ENCODE results near the gene SULT2B1. TPM values are rescaled to one million over a fixed set of nuclear protein-coding genes. Genes with fewer than 3 reads are reported as not detected.

Gene SULT2B1
- total RNA-seq: not detected

DNA sequence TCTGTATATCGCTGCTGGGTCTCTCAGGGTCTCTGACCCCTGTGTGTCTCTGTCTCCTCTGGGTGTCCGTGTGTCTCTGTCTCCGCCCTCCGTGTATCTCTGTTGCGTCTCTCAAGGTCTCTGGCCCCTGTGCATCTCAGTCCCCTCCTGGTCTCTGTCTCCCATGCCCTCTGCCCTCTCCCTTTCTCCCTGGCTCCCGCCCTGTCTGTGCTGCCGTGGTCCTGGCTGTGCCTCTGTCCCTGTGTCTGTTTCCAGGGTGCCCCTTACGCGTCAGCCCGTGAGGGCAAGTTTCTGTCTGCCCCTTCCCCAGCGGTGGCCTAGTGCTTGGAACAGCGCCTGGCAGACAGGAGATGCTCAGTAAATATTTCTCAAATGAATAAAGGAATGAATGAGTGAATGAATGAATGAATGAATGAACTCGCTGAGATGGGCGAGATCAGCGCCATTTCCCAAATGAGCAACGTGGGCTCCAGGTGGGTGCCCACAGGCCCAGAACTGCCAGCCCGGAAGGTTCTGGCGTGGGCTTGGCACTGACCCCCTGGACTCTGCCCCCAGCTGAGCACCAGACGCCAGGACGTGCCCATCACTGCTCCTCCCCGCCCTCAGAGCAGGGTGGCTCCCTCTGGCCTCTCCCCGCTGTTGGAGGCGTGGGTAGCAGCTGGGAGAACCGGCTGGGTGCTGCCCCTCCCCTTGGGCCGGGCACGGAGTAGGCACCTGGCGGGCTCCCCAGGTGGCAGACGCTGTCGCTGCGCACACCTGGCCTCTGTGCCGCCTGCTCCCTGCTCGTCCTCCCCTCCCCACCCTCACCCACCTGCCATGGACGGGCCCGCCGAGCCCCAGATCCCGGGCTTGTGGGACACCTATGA, at the start of gene SULT2B1:
SULT2B1 (plus strand) TSS at position 736 of the 866 bp plus-strand sequence; CDS start at position 817, 81 bp downstream.
- no peak within 1 kb of the TSS for H3K27ac Mint-ChIP-seq
- H3K4me3 Mint-ChIP-seq: no peak within 1 kb of the TSS
- ATAC-seq (no peak), DNase-seq (no peak)
- no peaks in the 10 kb centered on the region for H3K36me3 Mint-ChIP-seq
- no peaks in the 10 kb centered on the region for H3K4me1 Mint-ChIP-seq
- H3K9me3 Mint-ChIP-seq (ENCODE audit: low read depth): no peaks in the 10 kb centered on the region
- H3K27me3 Mint-ChIP-seq: no peaks in the 10 kb centered on the region
- CTCF ChIA-PET: interaction anchor here (0.8 kb wide), 1 partner anchor 11 kb away, joined by 3 read pairs; no protein-coding TSS in a partner anchor

DNA sequence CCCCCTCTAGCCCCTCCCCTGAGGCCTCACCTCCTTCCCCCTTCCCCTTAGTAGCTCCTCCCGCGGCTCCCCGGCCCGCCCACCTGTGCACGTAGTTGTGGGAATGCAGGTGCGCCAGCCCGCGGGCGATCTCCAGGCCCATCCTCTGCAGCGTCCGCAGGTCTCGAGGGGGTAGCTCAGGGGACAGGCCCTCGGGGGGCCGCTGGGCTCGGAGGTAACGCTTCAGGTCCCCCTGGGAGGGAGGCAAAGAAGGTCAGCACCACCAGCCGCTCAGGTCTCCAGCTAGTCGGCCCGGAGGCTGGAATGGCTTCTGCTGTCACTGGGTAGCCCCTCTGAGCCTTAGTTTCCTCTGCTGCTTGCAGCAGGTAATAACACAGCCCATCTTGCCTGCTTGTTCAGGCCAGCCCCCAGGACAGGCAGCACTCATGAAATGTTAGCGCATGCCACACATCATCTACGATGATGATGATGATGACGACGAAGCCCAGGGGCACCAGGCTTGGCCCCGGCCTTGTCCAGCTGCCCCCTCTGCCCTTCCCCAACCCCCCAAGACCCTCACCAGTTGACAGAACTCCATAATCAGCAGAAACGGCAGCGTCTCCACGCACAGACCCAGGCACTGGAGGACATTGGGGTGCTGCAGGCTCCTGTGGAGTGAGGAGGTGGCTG, 49.5 kb upstream of the SULT2B1 start:
- H3K27me3 Mint-ChIP-seq: peaks cover 4% of the 10 kb centered on the region
- H3K36me3 Mint-ChIP-seq: no peaks in the 10 kb centered on the region
- ATAC-seq (no peak), DNase-seq (no peak)
- H3K4me3 Mint-ChIP-seq: no peak overlapping the region
- CTCF ChIA-PET: interaction anchor here (0.7 to 9.6 kb wide), 2 partner anchors 84 to 195 kb away, joined by 3 to 221 read pairs; no protein-coding TSS in a partner anchor
- H3K9me3 Mint-ChIP-seq (ENCODE audit: low read depth): no peaks in the 10 kb centered on the region
- H3K27ac Mint-ChIP-seq: no peak overlapping the region
- peaks cover 9% of the 10 kb centered on the region for H3K4me1 Mint-ChIP-seq

DNA sequence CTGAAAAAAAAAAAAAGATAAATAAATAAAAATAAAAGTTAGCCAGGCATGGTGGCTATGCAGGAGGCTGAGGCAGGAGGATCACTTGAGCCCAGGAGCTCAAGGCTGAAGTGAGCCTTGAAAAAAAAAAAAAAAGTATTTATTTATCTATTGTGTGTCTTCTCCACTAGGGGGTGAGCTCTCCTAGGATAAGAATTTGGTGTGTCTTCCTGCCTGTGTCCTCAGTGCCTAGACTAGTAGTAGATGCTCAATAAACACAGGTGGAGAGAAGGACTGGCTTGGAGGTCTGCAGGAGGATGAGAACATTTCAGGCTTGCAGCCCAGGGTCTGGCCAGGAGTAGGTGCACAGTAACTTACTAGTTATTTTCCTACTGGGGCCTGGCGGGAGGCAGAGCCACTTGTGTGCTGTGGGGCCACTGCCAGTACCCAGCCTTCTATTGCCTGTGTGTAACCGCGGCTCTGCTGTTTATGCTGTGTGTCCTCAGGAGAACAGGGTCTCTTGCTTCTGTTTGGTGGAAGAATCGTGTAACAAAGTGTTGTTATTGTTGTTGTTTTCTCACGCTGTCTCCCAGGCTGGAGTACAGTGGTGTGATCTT, 45.7 kb upstream of the SULT2B1 start:
- ATAC-seq (peak; percentile 24), DNase-seq (no peak)
- peaks cover 2% of the 10 kb centered on the region for H3K27me3 Mint-ChIP-seq
- H3K4me1 Mint-ChIP-seq: peaks cover 19% of the 10 kb centered on the region
- H3K36me3 Mint-ChIP-seq: no peaks in the 10 kb centered on the region
- no peak overlapping the region for H3K4me3 Mint-ChIP-seq
- H3K27ac Mint-ChIP-seq: no peak overlapping the region
- H3K9me3 Mint-ChIP-seq (ENCODE audit: low read depth): no peaks in the 10 kb centered on the region
- CTCF ChIA-PET: interaction anchor here (0.6 to 9.6 kb wide), 30 partner anchors 11 to 336 kb away, joined by 3 to 221 read pairs (median 3); no protein-coding TSS in a partner anchor

DNA sequence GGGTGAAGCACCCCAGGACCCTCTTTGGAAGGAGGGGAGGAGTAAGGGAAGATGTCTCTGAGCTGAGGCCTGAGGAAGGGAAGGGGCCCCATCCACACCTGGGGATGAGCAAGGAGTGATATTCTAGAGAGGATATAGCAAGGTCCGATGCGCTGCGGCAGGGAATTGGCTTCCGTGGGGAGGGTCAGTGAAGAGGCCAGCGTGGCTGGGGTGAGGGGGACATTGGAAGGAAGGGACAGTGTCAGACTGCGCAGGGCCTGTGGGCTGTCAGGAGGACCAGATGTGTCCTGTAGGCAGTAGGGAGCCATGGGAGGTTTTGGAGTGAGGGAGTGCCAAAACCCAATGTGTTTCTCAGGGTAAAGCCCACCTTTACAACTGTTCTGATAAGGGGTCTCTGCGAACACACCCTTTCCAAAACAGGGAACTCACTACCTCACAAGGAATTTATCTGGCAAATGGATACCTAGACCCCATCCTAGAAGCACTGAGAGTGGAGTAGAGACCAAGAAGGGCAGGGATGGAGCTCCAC, 44.0 kb upstream of the SULT2B1 start:
- no peak for DNase-seq
- peaks cover 10% of the 10 kb centered on the region for H3K4me1 Mint-ChIP-seq
- H3K9me3 Mint-ChIP-seq (ENCODE audit: low read depth): no peaks in the 10 kb centered on the region
- H3K27me3 Mint-ChIP-seq: no peaks in the 10 kb centered on the region
- CTCF ChIA-PET: interaction anchor here (1.2 to 9.6 kb wide), 5 partner anchors 13 to 101 kb away, joined by 3 to 221 read pairs (median 30); no protein-coding TSS in a partner anchor
- no peak for ATAC-seq
- H3K27ac Mint-ChIP-seq: no peak overlapping the region
- H3K4me3 Mint-ChIP-seq: no peak overlapping the region
- H3K36me3 Mint-ChIP-seq: no peaks in the 10 kb centered on the region

DNA sequence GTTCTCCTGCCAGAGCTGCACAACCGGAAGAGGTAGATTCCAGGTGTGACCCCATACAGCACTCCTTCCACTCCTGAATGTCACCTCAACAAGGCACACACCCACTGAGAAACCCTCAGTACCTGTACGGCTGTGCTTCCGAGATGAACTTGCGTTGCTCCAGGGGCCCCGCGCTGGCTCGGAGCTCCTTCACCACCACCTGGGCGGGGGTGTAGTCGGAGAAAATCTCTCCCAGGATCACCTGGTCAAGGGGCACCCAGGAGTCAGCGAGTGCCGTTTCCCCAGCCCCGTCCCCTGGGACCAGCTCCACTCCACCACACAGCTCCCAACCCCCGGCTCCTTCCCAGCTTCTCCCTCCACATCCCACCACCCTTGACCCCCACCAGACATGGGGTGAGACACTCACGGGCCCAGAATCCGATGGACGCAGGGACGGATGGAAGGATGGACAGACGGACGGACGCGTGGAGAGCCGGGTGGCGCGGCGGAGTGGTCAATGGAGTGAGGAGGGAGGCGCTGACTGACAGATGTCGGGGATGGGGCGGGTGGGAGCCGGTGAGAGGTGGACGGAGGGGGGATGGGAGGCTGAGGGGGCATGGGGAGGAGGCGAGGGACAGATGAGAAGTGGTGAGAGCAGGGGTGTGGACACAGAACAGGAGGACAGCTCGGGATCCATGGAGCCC, 43.1 kb upstream of the SULT2B1 start:
- no peak overlapping the region for H3K4me3 Mint-ChIP-seq
- peak; percentile 39 for DNase-seq
- no peak for ATAC-seq
- peaks cover 12% of the 10 kb centered on the region for H3K4me1 Mint-ChIP-seq
- no peaks in the 10 kb centered on the region for H3K36me3 Mint-ChIP-seq
- no peaks in the 10 kb centered on the region for H3K9me3 Mint-ChIP-seq (ENCODE audit: low read depth)
- H3K27me3 Mint-ChIP-seq: no peaks in the 10 kb centered on the region
- CTCF ChIA-PET: interaction anchor here (0.7 to 9.6 kb wide), 5 partner anchors 15 to 100 kb away, joined by 3 to 221 read pairs (median 16); no protein-coding TSS in a partner anchor
- H3K27ac Mint-ChIP-seq: no peak overlapping the region

DNA sequence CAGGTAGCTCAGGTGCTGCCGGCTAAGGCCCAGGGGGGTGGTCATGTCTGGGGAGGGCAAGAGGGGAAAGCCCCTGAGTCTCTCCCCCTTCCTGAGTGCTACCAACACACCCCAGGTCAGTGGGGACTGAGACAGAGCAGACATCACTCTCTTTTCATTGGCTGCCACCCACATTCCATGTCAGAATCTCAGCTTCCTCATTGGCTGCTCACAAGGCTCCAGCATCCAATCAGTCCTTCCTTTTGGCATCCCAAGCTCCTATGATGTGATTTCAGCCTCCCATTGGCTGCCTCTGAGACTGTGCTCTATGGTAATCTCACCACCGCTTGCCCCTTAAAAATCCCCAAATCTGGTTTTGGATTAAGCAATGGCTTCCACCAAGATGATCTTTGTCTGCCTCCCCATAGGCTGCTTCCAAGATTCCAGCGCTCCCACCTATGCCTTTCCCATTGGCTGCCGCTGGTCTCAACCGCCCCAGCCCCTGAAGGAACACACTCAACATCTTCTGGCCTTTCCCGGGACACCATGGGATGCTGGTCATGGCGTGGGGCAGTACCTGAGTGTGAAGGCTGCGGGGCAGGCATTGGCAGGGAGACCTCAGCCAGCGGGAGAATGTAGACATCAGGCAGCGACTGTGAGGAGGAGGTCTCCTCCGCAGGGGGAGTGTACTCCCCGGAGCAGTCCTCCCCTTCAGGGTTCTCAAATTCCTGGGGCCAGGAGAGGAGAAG, 42.3 kb upstream of the SULT2B1 start:
- Mint-ChIP-seq H3K9me3 (ENCODE audit: low read depth) (no peaks in the 10 kb centered on the region), H3K36me3 (no peaks in the 10 kb centered on the region), H3K4me1 (peaks cover 18% of the 10 kb centered on the region), H3K27ac (no peak overlapping the region), H3K27me3 (no peaks in the 10 kb centered on the region), H3K4me3 (no peak overlapping the region)
- ATAC-seq (no peak), DNase-seq (peak; percentile 41)
- CTCF ChIA-PET: interaction anchor here (1.0 to 9.6 kb wide), 4 partner anchors 9 to 77 kb away, joined by 3 to 221 read pairs (median 10); no protein-coding TSS in a partner anchor

DNA sequence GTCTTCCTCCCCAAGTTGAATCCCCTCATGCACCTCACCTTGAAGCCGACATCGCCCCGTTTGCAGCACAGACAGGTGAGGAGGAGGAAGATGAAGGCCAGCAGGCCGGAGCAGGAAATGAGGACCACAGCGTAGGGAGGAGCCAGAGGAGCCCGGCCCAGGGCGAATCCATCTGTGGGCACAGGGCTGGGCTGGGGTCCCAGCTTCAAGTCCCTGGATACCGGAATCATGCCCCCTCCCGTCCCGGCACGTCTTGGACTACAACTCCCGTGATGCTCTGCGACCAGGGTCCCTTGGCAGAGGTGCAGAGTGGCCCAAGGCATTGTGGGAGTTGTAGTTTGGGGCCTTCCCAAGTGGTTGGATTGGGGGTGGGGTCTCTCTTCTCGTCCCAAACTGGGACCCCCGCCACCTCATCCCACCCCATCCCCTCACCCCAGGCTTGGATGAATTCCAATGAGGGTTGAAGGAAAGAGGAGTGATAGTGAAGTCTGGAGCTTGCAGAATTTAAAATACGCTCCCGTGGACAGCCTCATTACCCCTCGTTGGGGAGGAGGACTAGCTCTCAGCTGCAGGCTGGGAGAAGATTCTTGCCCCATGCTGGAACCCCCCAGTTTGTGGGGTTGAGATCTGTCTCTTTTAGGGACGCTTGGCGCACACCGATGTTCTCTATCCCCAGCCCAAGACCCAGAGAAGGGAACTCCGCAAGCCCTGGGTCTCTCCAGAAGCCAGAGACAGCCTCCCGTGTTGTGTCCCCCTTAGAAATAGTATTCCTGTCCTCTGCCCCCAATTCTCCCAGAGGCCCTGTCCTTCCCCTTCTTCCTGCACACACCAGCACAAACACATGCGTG, 41.3 kb upstream of the SULT2B1 start:
- H3K9me3 Mint-ChIP-seq (ENCODE audit: low read depth): no peaks in the 10 kb centered on the region
- no peaks in the 10 kb centered on the region for H3K36me3 Mint-ChIP-seq
- peak overlapping the region; percentile 74 for H3K4me3 Mint-ChIP-seq
- H3K27ac Mint-ChIP-seq: peak overlapping the region; percentile 76
- H3K4me1 Mint-ChIP-seq: peaks cover 21% of the 10 kb centered on the region
- CTCF ChIA-PET: interaction anchor here (0.9 to 9.6 kb wide), 4 partner anchors 10 to 76 kb away, joined by 3 to 221 read pairs (median 3); no protein-coding TSS in a partner anchor
- DNase-seq: peak; percentile 87
- peak; percentile 50 for ATAC-seq
- H3K27me3 Mint-ChIP-seq: no peaks in the 10 kb centered on the region

DNA sequence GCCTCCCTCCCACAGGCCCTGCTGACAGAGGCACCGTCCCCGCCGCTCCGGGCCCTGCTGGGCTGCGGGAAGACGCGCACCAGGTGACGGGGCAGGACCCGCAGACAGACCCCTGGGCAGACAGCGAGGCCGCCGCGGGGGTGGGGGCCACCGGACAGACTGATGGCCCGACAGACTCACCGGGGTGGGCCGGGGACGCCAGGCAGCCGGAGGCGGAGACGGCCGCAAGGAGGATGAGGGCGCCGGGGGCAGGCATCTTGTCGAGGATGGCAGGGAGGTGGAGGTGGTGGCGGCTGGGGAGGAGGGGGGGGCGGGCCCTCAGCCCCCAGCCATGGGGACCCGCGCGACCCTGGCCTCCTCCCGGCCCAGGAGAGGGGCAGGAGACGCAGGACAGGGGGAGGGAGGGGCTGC, 40.6 kb upstream of the SULT2B1 start:
- CTCF ChIA-PET: interaction anchor here (0.9 to 9.6 kb wide), 3 partner anchors 22 to 76 kb away, joined by 3 to 221 read pairs (median 13); no protein-coding TSS in a partner anchor
- Mint-ChIP-seq H3K9me3 (ENCODE audit: low read depth) (no peaks in the 10 kb centered on the region), H3K4me3 (peak overlapping the region; percentile 74), H3K27me3 (no peaks in the 10 kb centered on the region), H3K36me3 (no peaks in the 10 kb centered on the region), H3K27ac (no peak overlapping the region), H3K4me1 (peaks cover 21% of the 10 kb centered on the region)
- no peak for DNase-seq
- ATAC-seq: peak; percentile 6

DNA sequence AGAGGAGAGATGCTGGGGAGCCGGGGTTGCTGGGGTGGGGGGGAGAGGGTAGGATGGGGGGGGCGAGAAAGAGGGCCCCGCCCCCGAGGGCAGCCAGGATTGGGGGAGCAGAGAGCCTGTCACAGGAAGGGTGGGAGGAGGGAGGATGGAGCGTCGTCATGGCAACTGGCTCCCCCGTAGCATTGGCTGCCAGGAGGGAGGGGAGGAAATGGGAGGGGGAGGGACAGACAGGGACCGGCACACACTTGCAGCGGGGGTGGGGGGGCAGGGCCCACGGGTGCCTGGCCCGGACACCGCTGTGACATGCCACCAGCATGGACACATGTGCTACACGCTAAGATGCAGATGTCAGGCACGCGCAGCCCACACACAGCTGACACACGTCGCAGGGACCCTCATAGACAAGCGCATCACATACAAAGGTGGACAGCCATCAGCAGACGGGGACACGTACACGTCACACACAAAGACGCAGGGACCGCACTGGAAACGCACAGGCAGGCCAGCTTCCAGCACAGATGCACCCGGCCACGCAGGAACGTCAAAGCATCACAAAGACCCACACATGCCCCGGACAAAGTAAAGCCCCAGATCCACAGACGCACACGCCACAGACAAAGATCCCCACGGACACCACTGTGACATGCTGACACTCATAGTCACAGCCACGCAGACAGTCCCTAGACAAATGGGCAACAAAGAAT, 40.0 kb upstream of the SULT2B1 start, which contains the start of gene LMTK3:
LMTK3 (minus strand) TSS at position 36 of the 704 bp plus-strand sequence. CDS start 259 bp downstream, outside the sequence.
- peak within 1 kb of the TSS; percentile 76 for H3K27ac Mint-ChIP-seq
- ATAC-seq (peak; percentile 64), DNase-seq (peak; percentile 90)
- no peaks in the 10 kb centered on the region for H3K9me3 Mint-ChIP-seq (ENCODE audit: low read depth)
- H3K4me1 Mint-ChIP-seq: peaks cover 21% of the 10 kb centered on the region
- H3K27me3 Mint-ChIP-seq: no peaks in the 10 kb centered on the region
- CTCF ChIA-PET: interaction anchor here (0.6 to 3.6 kb wide), 2 partner anchors 72 to 76 kb away, joined by 3 to 13 read pairs; no protein-coding TSS in a partner anchor
- H3K36me3 Mint-ChIP-seq: no peaks in the 10 kb centered on the region
- peak within 1 kb of the TSS; percentile 74 for H3K4me3 Mint-ChIP-seq

DNA sequence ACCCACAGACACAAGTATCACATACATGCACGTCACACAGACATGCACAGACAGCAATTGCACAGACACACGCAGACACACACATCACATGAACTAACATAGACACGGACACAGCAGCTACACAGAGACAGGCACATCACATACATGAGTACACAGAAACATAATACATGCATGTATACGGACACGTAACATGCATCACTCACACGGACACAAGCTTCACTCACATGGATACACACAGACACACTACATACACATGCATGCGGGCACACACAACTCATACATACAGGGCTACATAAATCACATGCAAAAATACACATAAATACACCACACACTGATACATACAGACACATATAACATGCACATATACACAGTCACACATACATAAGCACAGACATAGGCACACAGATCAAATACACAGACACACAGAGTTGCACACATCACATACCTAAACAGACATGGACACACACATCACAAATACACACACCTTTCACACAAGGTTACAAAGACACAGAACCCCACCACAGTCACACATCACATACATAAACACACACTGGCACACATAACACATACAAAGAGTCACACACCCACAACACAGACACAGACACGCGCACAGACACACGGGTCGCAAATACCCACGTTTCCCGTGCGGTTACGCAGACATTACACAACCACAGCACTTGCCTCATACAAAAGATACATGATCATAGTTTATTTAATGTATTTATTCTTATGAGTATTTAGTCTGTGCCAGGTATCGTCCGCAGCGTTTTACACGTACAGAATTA, 39.3 kb upstream of the SULT2B1 start:
- H3K36me3 Mint-ChIP-seq: no peaks in the 10 kb centered on the region
- ATAC-seq (no peak), DNase-seq (no peak)
- peaks cover 21% of the 10 kb centered on the region for H3K4me1 Mint-ChIP-seq
- no peak overlapping the region for H3K27ac Mint-ChIP-seq
- CTCF ChIA-PET: interaction anchor here (0.6 to 3.6 kb wide), 4 partner anchors 72 to 105 kb away, joined by 3 to 13 read pairs (median 6); no protein-coding TSS in a partner anchor
- no peaks in the 10 kb centered on the region for H3K27me3 Mint-ChIP-seq
- H3K4me3 Mint-ChIP-seq: no peak overlapping the region
- H3K9me3 Mint-ChIP-seq (ENCODE audit: low read depth): no peaks in the 10 kb centered on the region
